SK-N-SH (cell line): Measurements from ENCODE around the gene SCAF1. TPM values are rescaled to one million over a fixed set of nuclear protein-coding genes. Genes with fewer than 3 reads are reported as not detected.

Source experiments
- CTCF ChIA-PET: fragments of 300-600, 350-600 bp; formaldehyde crosslinking; extraction: SDS; loops from one replicate; lab custom pipeline; 2021; lab: Yijun Ruan, JAX
- POLR2A ChIA-PET: fragments of 350-600 bp; sonication (Branson Sonifier 250); formaldehyde crosslinking; extraction: SDS; loops from one replicate; lab custom pipeline; 2020; ENCODE audit warnings: antibody characterized with exemption, inconsistent platforms; lab: Yijun Ruan, JAX
- DNase-seq: peaks from one replicate; pipeline ENCODE4 v3.0.0; 2012
- H2AFZ ChIP-seq: fragments of 200-600 bp; sonication (generic); 2 replicates; pipeline ENCODE4 v1.8.1; 2016; ENCODE audit warnings: antibody characterized with exemption, mild to moderate bottlenecking, low read depth
- H3F3A ChIP-seq: fragments of 200-600 bp; sonication (generic); replicated peaks from 2 replicates; pipeline ENCODE3; 2016; ENCODE audit warnings: antibody characterized with exemption, mild to moderate bottlenecking; ENCODE audit not compliant: insufficient read depth
- H3K27ac ChIP-seq, 2 experiments: fragments of 200-500 bp in 1 of 2; fragments of 200-600 bp in 1 of 2; sonication (Bioruptor generic) in 1 of 2; sonication (generic), shearing (Covaris generic) in 1 of 2; 2 replicates each; pipeline versions ENCODE4 v1.5.1 to v1.6.1; 2014 to 2016; ENCODE audit warnings: low read depth in 2 of 2, inconsistent platforms in 1 of 2, low read length in 1 of 2, mild to moderate bottlenecking in 1 of 2, mixed read lengths in 1 of 2
- H3K27me3 ChIP-seq: fragments of 200-600 bp; sonication (generic), shearing (Covaris generic); 2 replicates; pipeline ENCODE4 v1.6.1; 2016; ENCODE audit warnings: mixed run types; ENCODE audit not compliant: insufficient read depth
- H3K36me3 ChIP-seq, 2 experiments: fragments of 200-500 bp in 1 of 2; fragments of 200-600 bp in 1 of 2; sonication (Bioruptor generic) in 1 of 2; sonication (generic) in 1 of 2; replicated peaks in 1 of 2; 2 replicates each; pipeline versions ENCODE3 to v1.5.1; 2014 to 2016; ENCODE audit warnings: low read length in 1 of 2, mild to moderate bottlenecking in 1 of 2; ENCODE audit not compliant: insufficient read depth in 2 of 2, control insufficient read depth in 1 of 2
- H3K4me1 ChIP-seq, 2 experiments: fragments of 200-500 bp in 1 of 2; fragments of 200-600 bp in 1 of 2; sonication (Bioruptor generic) in 1 of 2; sonication (generic), shearing (Covaris generic) in 1 of 2; 2 replicates each; pipeline versions ENCODE4 v1.5.1 to v1.6.1; 2014 to 2016; ENCODE audit warnings: low read depth in 1 of 2, low read length in 1 of 2, mixed run types in 1 of 2; ENCODE audit not compliant: insufficient read depth in 2 of 2, control insufficient read depth in 1 of 2
- H3K4me2 ChIP-seq: fragments of 200-600 bp; sonication (generic), shearing (Covaris generic); 2 replicates; pipeline ENCODE4 v1.6.1; 2017; ENCODE audit warnings: mixed run types
- H3K4me3 ChIP-seq, 2 experiments: fragments of 200-500 bp in 1 of 2; fragments of 200-600 bp in 1 of 2; sonication (Bioruptor generic) in 1 of 2; sonication (generic), shearing (Covaris generic) in 1 of 2; 2 replicates each; pipeline versions ENCODE4 v1.5.1 to v1.8.1; 2014 to 2016; ENCODE audit warnings: low read depth in 2 of 2, inconsistent platforms in 1 of 2, low read length in 1 of 2, mild to moderate bottlenecking in 1 of 2, mixed read lengths in 1 of 2, moderate library complexity in 1 of 2
- H3K79me2 ChIP-seq: fragments of 200-600 bp; sonication (generic); 2 replicates; pipeline ENCODE4 v1.8.1; 2017; ENCODE audit warnings: mild to moderate bottlenecking; ENCODE audit not compliant: insufficient read depth
- H3K9ac ChIP-seq: fragments of 200-600 bp; sonication (generic); 2 replicates; pipeline ENCODE4 v1.6.1; 2017; ENCODE audit warnings: mixed run types
- H3K9me2 ChIP-seq: fragments of 200-600 bp; sonication (generic); 2 replicates; pipeline ENCODE4 v1.6.1; 2017; ENCODE audit warnings: mixed run types
- H3K9me3 ChIP-seq: fragments of 200-600 bp; sonication (generic); 2 replicates; pipeline ENCODE4 v1.6.1; 2017; ENCODE audit warnings: mixed run types, mild to moderate bottlenecking, moderate library complexity
- H4K20me1 ChIP-seq: fragments of 200-600 bp; sonication (generic); 2 replicates; pipeline ENCODE4 v1.6.1; 2017; ENCODE audit warnings: mild to moderate bottlenecking, mixed run types; ENCODE audit not compliant: insufficient read depth
- CHD2 ChIP-seq: fragments of 150-350 bp; IDR thresholded peaks from 2 replicates; pipeline ENCODE4 v1.6.1; 2018; ENCODE audit warnings: low read length; ENCODE audit not compliant: partially characterized antibody
- ELF1 ChIP-seq: IDR thresholded peaks from 2 replicates; pipeline ENCODE4 v1.4.0; 2012
- EP300 ChIP-seq, 2 experiments: IDR thresholded peaks; 2 replicates each; pipeline versions ENCODE4 v1.4.0 to v1.6.1; 2012; ENCODE audit warnings: borderline replicate concordance in 1 of 2, low read depth in 1 of 2, low read length in 1 of 2
- FOXJ3 ChIP-seq: sonication (generic); formaldehyde crosslinking; IDR thresholded peaks from 2 replicates; pipeline ENCODE4 v1.5.1; 2020; ENCODE audit warnings: mild to moderate bottlenecking, missing genetic modification reagents
- FOXM1 ChIP-seq: IDR thresholded peaks from 2 replicates; pipeline ENCODE4 v1.4.0; 2012; ENCODE audit warnings: low read depth, mild to moderate bottlenecking
- GABPA ChIP-seq: IDR thresholded peaks from 2 replicates; pipeline ENCODE4 v1.4.0; 2012; ENCODE audit warnings: low read depth, mild to moderate bottlenecking
- GATA2 ChIP-seq: sonication (generic); formaldehyde crosslinking; IDR thresholded peaks from 2 replicates; pipeline ENCODE4 v1.5.0; 2020; ENCODE audit warnings: mild to moderate bottlenecking, missing genetic modification reagents
- IRF3 ChIP-seq: fragments of 150-350 bp; IDR thresholded peaks from 2 replicates; pipeline ENCODE4 v1.6.1; 2016; ENCODE audit warnings: mild to moderate bottlenecking, low read depth, low read length
- JUND ChIP-seq: IDR thresholded peaks from 2 replicates; pipeline ENCODE4 v1.4.0; 2012
- MEF2A ChIP-seq: IDR thresholded peaks from 2 replicates; pipeline ENCODE4 v1.4.0; 2012; ENCODE audit warnings: low read depth, borderline replicate concordance
- POLR2AphosphoS5 ChIP-seq: IDR thresholded peaks from 2 replicates; pipeline ENCODE4 v1.6.1; 2012; ENCODE audit warnings: low read depth, low read length
- RCOR1 ChIP-seq: fragments of 150-350 bp; IDR thresholded peaks from 2 replicates; pipeline ENCODE4 v1.6.1; 2017; ENCODE audit warnings: antibody characterized with exemption, low read length
- REST ChIP-seq: IDR thresholded peaks from 2 replicates; pipeline ENCODE4 v1.6.1; 2012; ENCODE audit warnings: mild to moderate bottlenecking, low read depth, low read length, moderate library complexity
- RFX5 ChIP-seq: IDR thresholded peaks from 2 replicates; pipeline ENCODE4 v1.6.1; 2012; ENCODE audit warnings: mild to moderate bottlenecking, improper control_type of control experiment, low read length
- TAF1 ChIP-seq: IDR thresholded peaks from 2 replicates; pipeline ENCODE4 v1.6.1; 2012; ENCODE audit warnings: low read depth, mild to moderate bottlenecking, low read length, moderate library complexity, borderline replicate concordance
- USF1 ChIP-seq: IDR thresholded peaks from 2 replicates; pipeline ENCODE4 v1.4.0; 2012; ENCODE audit warnings: low read depth, borderline replicate concordance
- USF2 ChIP-seq: fragments of 150-350 bp; IDR thresholded peaks from 2 replicates; pipeline ENCODE4 v1.6.1; 2017; ENCODE audit warnings: antibody characterized with exemption, low read length, low read depth, borderline replicate concordance
- YY1 ChIP-seq: IDR thresholded peaks from 2 replicates; pipeline ENCODE4 v1.4.0; 2012; ENCODE audit warnings: low read depth, mild to moderate bottlenecking
- ZBTB33 ChIP-seq: IDR thresholded peaks from 2 replicates; pipeline ENCODE4 v1.4.0; 2012; ENCODE audit warnings: low read depth, borderline replicate concordance
- WGBS: methylation state at CpG from one replicate; pipeline ENCODE4 v1.1.6; 2017; ENCODE audit warnings: low lambda C conversion rate; 5-methylcytosine and 5-hydroxymethylcytosine counted together
- polyA plus RNA-seq, 3 experiments: library from polyadenylated mRNA; depleted of rRNA; stranded (reverse); fragments of >200 nt; gene quantifications; 2 replicates each; pipeline ENCODE4 v1.2.3, GENCODE V29; 2012

The SCAF1 gene
- polyA plus RNA-seq, 1 of the 3 experiments (the other 2 are of a cell fraction) = 9.5 TPM

- Histone ChIP-seq H3K9ac (no peak overlapping the region), H3K4me2 (no peak overlapping the region), H4K20me1 (peaks cover 10% of the 10 kb centered on the region; the same call in 1 of the 2 replicates), H3F3A (peaks cover 18% of the 10 kb centered on the region), H3K4me3 (no peak overlapping the region), H3K79me2 (peaks cover 24% of the 10 kb centered on the region), H3K36me3 (peaks cover 17 to 47% of the 10 kb centered on the region in 2 experiments), H3K9me2 (no peaks in the 10 kb centered on the region), H3K27me3 (no peaks in the 10 kb centered on the region), H2AFZ (no peak overlapping the region), H3K4me1 (peaks cover 6 to 28% of the 10 kb centered on the region in 2 experiments; a peak in 2 of 4 replicates), H3K9me3 (no peaks in the 10 kb centered on the region), H3K27ac (no peak overlapping the region; a peak in 1 of 4 replicates)
- ChIA-PET POLR2A (interaction anchor here (1.2 to 1.5 kb wide), 2 partner anchors 10 to 162 kb away, joined by 4 read pairs; partner anchors contain the start of gene PTOV1), CTCF (interaction anchor here (0.8 to 8.0 kb wide), 6 partner anchors 7 to 161 kb away, joined by 3 to 75 read pairs (median 18); partner anchors contain the start of gene PRMT1)
- WGBS = 86% methylated on average over 10 of the region's 12 CpGs
- TF ChIP-seq REST (no peak), TAF1 (no peak), FOXM1 (no peak), POLR2AphosphoS5 (no peak; the same call in none of the 2 replicates), USF1 (no peak), IRF3 (no peak), FOXJ3 (CRISPR knock-in tag) (no peak), GATA2 (CRISPR knock-in tag) (no peak), MEF2A (no peak), YY1 (no peak), RCOR1 (no peak), USF2 (no peak), ELF1 (no peak), ZBTB33 (no peak), EP300 (IDR thresholded peaks at IDR 0.05; ENCODE audit: borderline replicate concordance in 1 of 2, low read depth in 1 of 2, low read length in 1 of 2) (no peak), GABPA (no peak), CHD2 (no peak), JUND (no peak), RFX5 (no peak)
- no peak for DNase-seq
Measured at GRCh38 chr19:49688531-49689132, 46.6 kb downstream of the SCAF1 start.
